ENCODE data around the gene PPM1B.

DNA sequence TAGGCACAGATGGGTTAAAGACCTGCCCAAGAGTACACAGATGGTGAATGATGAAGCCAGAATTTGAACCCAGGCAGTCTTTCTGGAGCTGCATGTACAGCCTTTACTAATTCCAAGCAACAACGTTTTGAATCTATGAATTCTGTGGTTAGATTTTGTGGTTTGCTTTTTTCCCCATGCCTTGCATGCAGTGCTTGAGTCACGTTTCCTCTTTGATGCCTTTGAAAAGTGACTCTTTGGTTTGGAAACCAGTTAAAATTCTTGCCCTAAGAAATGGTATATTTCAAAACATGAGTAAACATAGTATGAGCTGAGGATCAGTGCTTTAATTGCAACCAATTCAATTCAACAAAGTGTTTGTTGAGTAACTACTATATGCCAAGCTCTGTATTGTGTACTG, 48.2 kb upstream of the PPM1B start:
- TF ChIP-seq CTCF (conservative IDR thresholded peaks at IDR 0.05; ENCODE audit: low read depth, low read length) (no peak), EZH2 (IDR thresholded peaks at IDR 0.05; ENCODE audit: borderline replicate concordance, low read depth, low read length, poor library complexity, severe bottlenecking) (no peak)

Data from A673 (cell line).